ENCODE data around the gene RETREG3. TPM values are rescaled to one million over a fixed set of nuclear protein-coding genes. Genes with fewer than 3 reads are reported as not detected.

Gene RETREG3
- total and polyA plus RNA-seq, 2 of the 13 experiments (the other 11 are each of a cell fraction or from before 2014, with no cell fraction given), result 47.0 to 55.8 TPM

DNA sequence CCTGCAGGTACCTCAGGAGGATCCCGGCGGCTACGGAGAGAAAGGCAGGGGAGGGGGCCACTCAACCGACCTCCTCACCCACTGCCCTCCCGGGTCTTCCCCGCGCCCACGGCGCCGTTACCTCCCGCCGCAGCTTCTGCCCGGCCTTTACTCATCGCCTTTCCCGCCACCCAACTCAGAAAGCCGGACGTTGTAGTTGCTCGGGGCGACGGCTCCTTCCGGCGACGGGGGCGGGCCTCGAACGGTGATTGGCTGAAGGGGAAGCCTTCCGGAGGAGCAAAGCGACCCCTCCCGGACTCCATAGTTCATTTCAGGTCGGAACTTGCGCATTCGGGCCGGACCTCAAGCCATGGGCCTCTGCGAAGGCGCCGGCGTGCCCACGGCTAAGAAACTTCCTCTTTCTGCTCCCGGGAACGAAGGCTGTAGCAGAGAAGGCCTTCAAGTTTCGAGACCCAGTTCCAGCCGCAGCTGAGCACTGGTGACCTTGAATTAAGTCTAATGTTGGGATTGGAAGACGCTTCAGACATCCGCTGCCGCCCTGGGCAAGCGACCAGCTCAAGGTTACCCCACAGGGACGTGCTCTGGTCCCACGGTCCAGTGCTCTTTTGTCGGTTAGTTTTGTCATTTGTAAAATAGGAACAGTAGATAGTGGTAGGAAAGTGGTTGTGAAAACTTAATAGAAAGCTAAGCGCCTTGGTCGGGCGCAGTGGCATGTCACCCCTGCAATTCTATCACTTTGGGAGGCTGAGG is 31.5 kb downstream of the RETREG3 start, which contains the start of gene PSMC3IP (continued):
- TF ChIP-seq ZC3H4 (CRISPR knock-in tag; IDR thresholded peaks at IDR 0.05; ENCODE audit: borderline replicate concordance) (no peak), SAFB2 (CRISPR knock-in tag; IDR thresholded peaks at IDR 0.05; ENCODE audit: borderline replicate concordance, low read depth) (no peak), KLF12 (CRISPR knock-in tag; IDR thresholded peaks at IDR 0.05; ENCODE audit: borderline replicate concordance) (peak; percentile 21; the same call in 1 of the 2 replicates), TEAD3 (CRISPR knock-in tag; optimal IDR thresholded peaks at IDR 0.05; ENCODE audit: borderline replicate concordance) (no peak), ZNF883 (CRISPR knock-in tag; IDR thresholded peaks at IDR 0.05; ENCODE audit: not compliant biosample characterization) (peak; percentile 61), SP140L (CRISPR knock-in tag; IDR thresholded peaks at IDR 0.05; ENCODE audit: borderline replicate concordance) (no peak), NFKBIZ (CRISPR knock-in tag; IDR thresholded peaks at IDR 0.05) (no peak), ZNF616 (CRISPR knock-in tag; IDR thresholded peaks at IDR 0.05; ENCODE audit: low read depth) (0 out of 2 replicates have a peak, but pooled peaks have one; percentile 72), ZNF143 (CRISPR knock-in tag; IDR thresholded peaks at IDR 0.05) (no peak; the same call in 1 of the 2 replicates), ZNF672 (CRISPR knock-in tag; IDR thresholded peaks at IDR 0.05) (no peak), HNRNPK (IDR thresholded peaks at IDR 0.05; ENCODE audit: low read depth, low read length, poor library complexity, severe bottlenecking) (no peak), HMGA1 (CRISPR knock-in tag; conservative IDR thresholded peaks at IDR 0.05) (no peak), NKX3-1 (CRISPR knock-in tag; IDR thresholded peaks at IDR 0.05) (peak; percentile 77; the same call in 1 of the 2 replicates), NONO (IDR thresholded peaks at IDR 0.05) (no peak), NONO (CRISPR knock-in tag; conservative IDR thresholded peaks at IDR 0.05) (peak; percentile 77; the same call in 1 of the 2 replicates), KLF15 (CRISPR knock-in tag; IDR thresholded peaks at IDR 0.05; ENCODE audit: borderline replicate concordance) (peak; percentile 70; the same call in 1 of the 2 replicates), PHF21A (CRISPR knock-in tag; IDR thresholded peaks at IDR 0.05) (peak; percentile 76), ZNF260 (CRISPR knock-in tag; IDR thresholded peaks at IDR 0.05; ENCODE audit: borderline replicate concordance, low read depth) (no peak; the same call in 1 of the 2 replicates), KLF9 (CRISPR knock-in tag; IDR thresholded peaks at IDR 0.05; ENCODE audit: low read depth) (peak; percentile 84; the same call in 1 of the 2 replicates), RBM22 (optimal IDR thresholded peaks at IDR 0.05; ENCODE audit: low read length) (peak; percentile 91), REPIN1 (CRISPR knock-in tag; IDR thresholded peaks at IDR 0.05; ENCODE audit: borderline replicate concordance, low read depth) (peak; percentile 86), NR1H2 (CRISPR knock-in tag; IDR thresholded peaks at IDR 0.05; ENCODE audit: borderline replicate concordance, low read depth) (peak; percentile 44; the same call in 1 of the 2 replicates), ZBTB49 (CRISPR knock-in tag; IDR thresholded peaks at IDR 0.05; ENCODE audit: borderline replicate concordance) (no peak), ZNF124 (CRISPR knock-in tag; IDR thresholded peaks at IDR 0.05) (peak; percentile 89), SIN3A (IDR thresholded peaks at IDR 0.05; ENCODE audit: borderline replicate concordance, low read depth, low read length) (peak; percentile 98), ZC3H13 (CRISPR knock-in tag; IDR thresholded peaks at IDR 0.05) (peak; percentile 96), SCMH1 (CRISPR knock-in tag; IDR thresholded peaks at IDR 0.05; ENCODE audit: borderline replicate concordance) (no peak)

Measured in HepG2 (cell line).